ENCODE data around the gene SPATA45. TPM values are rescaled to one million over a fixed set of nuclear protein-coding genes. Genes with fewer than 3 reads are reported as not detected.

Gene SPATA45
- total and polyA plus RNA-seq, 2 of the 13 experiments (the other 11 are each of a cell fraction or from before 2014, with no cell fraction given), result 0.17 to 0.64 TPM

- no peak for TF ChIP-seq ZBED4 (CRISPR knock-in tag; IDR thresholded peaks at IDR 0.05; ENCODE audit: borderline replicate concordance)
- no peak for TF ChIP-seq ZSCAN20 (CRISPR knock-in tag; IDR thresholded peaks at IDR 0.05; ENCODE audit: borderline replicate concordance)
- TF ChIP-seq ATF1 (CRISPR knock-in tag; IDR thresholded peaks at IDR 0.05), result no peak; the same call in 1 of the 2 replicates
- TF ChIP-seq RXRB (CRISPR knock-in tag; IDR thresholded peaks at IDR 0.05; ENCODE audit: borderline replicate concordance), result peak; percentile 93
- TF ChIP-seq POLR2G (IDR thresholded peaks at IDR 0.05; ENCODE audit: low read depth, low read length), result peak; percentile 52; the same call in 1 of the 2 replicates
- no peak for TF ChIP-seq KDM5B (CRISPR knock-in tag; IDR thresholded peaks at IDR 0.05; ENCODE audit: borderline replicate concordance)
- peak; percentile 64; the same call in 1 of the 2 replicates for TF ChIP-seq YEATS4 (CRISPR knock-in tag; IDR thresholded peaks at IDR 0.05; ENCODE audit: borderline replicate concordance)
- no peak for TF ChIP-seq PAWR (CRISPR knock-in tag; IDR thresholded peaks at IDR 0.05; ENCODE audit: borderline replicate concordance)
- no peak for TF ChIP-seq ZBTB7A (CRISPR knock-in tag; IDR thresholded peaks at IDR 0.05)
- no peak for TF ChIP-seq ZNF512 (CRISPR knock-in tag; IDR thresholded peaks at IDR 0.05)
- TF ChIP-seq SIX4 (CRISPR knock-in tag; IDR thresholded peaks at IDR 0.05), result no peak
- no peak for TF ChIP-seq NKX3-1 (CRISPR knock-in tag; IDR thresholded peaks at IDR 0.05)
- peak; percentile 18; the same call in 1 of the 2 replicates for TF ChIP-seq ZNF556 (CRISPR knock-in tag; IDR thresholded peaks at IDR 0.05; ENCODE audit: borderline replicate concordance)
- TF ChIP-seq SATB2 (CRISPR knock-in tag; IDR thresholded peaks at IDR 0.05), result no peak
- TF ChIP-seq ZBTB40 (IDR thresholded peaks at IDR 0.05), result no peak
- no peak for TF ChIP-seq ZBTB40 (CRISPR knock-in tag; IDR thresholded peaks at IDR 0.05)
Observed at GRCh38 chr1:212827831-212828278, 19.6 kb downstream of the SPATA45 start (continued).

Data from HepG2 (cell line).